Activated CD4-positive, CD25-positive, alpha-beta regulatory T cell treated with anti-CD3 and anti-CD28 coated beads, Interleukin-2, amount 50 U/mL, for 16 hours (primary cell): ENCODE results near the gene LPP.

Experiments
- DNase-seq: peaks from one replicate; pipeline ENCODE4 v3.0.0-alpha.2; 2020; ENCODE audit warnings: low read depth, low spot score

The LPP gene

DNA sequence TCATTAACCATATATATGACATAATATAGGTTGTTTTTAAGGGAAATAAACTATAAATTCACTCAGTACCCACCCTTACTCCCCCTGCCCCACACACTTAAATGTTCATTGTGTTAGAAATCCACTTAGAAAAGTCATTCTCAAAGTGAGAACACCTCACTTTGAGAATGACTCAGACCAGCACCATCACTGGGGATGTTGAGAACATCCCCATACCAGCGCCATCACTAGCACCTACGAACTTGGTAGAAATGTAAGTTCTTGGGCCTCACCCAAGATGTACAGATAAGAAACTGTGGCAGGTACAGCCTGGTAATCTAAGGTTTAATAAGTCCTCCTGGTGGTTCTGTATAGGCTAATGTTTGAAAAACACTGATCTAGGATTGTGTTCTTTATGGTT, 362.6 kb downstream of the LPP start:
- DNase-seq = no peak

DNA sequence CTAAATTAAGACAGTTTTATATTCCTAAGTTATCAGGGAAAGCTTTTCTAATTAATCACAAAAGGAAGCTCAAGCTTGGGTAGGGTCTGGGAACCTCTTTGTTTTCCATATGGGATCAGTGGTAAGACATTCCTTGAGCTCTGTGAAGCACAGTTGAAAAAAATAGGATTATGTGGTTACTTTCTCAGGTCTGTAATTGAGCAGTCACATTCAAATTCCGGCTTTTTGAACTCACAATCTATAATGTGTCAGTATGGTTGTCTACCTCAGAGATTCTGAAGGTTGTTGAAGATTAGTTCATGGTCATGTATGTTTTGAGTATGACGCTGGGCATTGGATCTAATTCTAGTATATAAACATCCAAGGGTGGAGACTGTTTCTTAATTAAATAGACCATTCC, 364.5 kb downstream of the LPP start:
- no peak for DNase-seq

DNA sequence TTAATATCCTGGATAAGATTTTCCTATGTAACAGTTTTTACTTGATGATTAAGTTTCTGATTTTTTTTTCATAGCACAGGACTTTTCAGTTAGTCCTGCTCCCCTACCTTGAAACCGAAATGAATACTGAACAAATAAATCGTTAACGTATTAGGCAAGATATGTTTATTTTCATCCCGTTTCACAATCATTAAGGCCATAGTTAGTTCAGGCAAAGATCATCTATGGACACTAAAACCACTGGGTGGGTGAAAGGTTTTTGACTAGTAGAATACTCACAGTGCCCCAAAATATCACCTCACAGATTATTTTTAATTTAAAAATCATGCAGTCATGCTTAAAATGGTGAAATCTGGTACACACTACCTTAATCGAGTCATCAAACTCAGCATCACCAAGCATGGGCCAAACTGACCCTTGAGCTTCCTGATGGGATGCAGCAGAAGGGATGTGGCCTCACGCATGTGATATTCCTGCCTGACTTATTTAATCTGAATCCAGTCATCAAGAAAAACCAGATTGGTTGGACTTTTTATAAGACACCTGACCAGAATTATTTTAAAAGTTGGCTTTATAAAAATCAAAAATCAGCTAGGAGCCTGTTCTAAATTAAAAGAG, 365.0 kb downstream of the LPP start:
- no peak for DNase-seq

DNA sequence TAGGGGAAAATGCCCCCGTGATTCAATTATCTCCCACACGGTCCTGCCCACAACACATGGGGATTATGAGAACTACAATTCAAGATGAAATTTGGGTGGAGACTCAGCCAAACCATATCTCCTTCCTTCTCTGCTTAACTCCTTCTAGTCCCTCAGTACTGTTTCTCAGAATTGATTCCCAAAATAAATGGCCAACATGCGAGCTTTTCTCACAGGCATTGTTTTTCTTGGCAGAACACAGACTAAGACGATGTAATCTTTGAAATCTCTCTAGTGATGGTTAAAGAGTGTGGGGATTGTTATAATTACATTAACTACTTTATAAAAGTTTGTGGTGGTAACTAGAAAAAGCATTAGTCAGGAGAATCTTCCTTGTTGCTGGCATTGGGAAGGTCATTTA, 366.5 kb downstream of the LPP start:
- no peak for DNase-seq

DNA sequence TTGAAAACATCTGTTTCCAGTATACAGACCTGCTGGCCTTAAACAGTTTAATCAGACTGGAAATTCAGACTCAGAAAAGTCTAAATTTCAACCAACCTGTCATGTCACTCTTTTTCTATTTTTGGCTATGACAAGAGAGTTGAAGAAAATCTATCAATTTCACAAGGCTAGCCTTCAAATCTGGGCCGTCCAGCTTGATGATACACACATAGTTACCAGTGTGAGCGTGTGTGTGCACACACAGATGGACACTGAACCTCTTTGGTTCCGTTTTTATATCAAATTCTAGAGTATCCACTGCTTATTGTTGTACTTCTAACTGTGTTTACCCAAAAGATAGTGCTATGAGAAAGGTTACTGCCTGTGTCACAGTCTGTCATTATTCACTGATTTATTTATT, 368.2 kb downstream of the LPP start:
- DNase-seq = no peak

DNA sequence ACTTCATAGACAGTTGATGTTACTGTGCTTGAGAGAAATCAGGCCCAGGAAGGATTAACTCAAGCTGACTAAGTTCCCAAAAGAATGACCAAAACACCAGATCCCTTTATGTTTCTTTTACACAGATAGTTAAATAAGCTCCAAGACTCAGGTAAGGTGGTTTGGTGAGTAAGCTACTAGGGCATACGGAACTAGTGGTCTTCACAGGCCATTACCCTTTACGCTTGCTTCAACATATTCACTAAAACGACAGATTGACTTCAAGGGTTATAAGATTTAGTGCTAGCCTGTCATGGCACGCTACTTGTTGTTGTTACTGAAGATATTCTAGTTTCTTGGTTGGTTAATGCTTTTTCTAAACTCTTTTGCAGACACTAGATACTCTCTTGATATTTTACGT, 369.3 kb downstream of the LPP start:
- no peak for DNase-seq

DNA sequence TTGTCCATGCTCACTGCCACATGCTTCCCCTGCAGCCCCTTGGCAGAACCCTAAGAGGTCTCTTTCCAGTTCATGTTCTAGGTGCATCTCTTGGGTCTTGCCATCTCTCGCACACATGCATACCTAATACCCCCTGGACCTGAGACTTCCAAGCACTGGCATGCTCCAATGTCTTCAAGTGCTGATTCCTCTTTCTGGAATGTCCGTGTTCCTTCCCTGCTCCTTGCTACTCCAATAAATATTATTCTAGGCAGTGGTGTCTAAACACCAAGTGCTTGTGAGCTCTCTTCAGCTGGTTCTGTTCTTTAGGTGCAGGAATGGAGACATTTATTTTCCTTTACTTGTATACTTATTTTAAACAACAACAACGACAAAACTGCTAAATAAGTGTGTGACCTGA, 370.1 kb downstream of the LPP start:
- DNase-seq = no peak

DNA sequence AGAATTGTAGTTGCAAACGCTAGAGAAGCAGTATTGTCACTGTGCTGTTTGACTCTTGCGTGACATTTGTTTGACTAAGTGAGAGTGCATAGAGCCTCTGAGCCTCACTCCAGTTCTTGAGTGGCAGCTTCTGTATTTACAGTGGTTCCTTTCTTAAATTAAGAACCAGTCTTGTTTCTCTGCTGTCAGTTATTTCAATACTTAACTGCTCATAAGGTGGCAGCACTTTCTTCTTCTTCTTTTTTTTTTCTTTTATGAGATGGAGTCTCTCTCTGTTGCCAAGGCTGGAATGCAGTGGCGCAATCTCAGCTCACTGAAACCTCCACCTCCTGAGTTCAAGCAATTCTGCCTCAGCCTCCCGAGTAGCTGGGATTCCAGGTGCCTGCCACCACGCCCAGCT, 372.1 kb downstream of the LPP start:
- no peak for DNase-seq

DNA sequence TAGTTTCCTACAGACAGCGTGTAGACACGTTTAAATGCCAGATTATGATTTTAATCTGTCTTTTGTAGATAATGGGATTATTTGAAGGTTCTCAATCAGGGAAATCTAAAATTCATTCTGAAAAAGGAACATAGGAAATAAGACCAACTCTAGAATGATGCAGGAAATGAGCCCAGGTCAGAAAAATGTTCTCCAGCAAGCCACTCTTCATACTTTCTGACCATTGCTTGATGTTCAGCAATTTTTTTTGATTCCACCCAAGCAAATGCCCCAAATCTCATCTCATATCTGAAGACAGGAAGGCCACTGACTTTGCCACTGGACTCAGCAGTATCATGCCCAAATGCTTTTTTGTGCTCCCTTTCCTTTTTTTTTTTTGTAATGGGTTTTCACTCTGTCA, 373.4 kb downstream of the LPP start:
- no peak for DNase-seq

DNA sequence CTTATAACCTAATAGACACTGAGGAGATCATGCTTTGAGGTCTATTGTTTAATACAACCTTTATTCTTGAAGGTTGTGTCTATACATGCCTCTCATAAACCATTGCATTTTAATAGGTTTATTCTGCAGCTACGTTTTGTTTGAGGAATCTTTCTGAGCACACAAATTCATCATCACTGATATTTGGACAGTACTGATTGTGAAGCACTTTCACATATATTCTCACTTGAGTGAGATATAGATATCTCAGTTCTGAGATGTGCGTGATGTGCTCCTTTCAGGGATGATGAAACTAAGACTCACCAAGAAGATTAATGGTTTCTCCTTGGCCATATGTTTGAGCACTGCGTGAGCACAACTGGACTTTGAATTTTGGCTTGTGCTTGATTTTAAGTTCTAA, 374.4 kb downstream of the LPP start:
- no peak for DNase-seq

DNA sequence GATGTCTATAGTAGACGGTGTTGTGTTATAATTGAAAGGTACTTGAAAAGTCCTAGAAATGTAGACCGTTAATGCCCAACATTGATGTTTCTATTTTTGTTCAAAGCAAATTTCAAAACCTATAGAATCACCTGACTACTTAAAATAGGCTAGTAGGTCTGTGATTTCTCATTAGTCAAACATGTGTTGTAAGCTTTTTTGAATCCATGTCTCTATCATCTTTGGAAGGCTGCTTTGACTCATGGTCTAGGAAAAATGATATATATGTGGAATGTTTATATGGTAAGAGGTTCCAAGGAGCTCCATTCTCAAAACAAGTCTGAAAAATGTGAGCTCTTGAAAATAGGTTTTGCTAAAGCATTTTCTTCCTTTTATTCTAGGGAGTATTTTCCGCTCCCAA, 375.3 kb downstream of the LPP start:
- no peak for DNase-seq

DNA sequence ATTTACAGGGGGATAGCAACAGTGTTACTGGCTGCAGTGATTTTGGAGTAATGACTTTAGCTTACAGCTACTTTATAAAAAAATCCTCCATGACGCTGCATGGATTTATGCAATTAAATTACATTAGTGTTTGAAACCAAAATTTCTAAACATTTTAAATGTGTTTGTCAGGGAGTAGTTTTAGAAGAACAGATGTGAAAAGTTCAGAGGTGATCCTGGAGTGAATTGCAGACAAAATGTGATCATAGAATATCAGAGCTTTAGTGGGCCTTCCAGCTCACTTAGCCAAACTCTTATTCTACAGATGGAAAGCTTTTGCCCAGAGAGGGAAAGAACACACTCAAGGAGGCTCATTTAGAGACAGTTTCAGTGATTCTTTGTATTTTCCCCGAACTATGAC, 376.3 kb downstream of the LPP start:
- no peak for DNase-seq

DNA sequence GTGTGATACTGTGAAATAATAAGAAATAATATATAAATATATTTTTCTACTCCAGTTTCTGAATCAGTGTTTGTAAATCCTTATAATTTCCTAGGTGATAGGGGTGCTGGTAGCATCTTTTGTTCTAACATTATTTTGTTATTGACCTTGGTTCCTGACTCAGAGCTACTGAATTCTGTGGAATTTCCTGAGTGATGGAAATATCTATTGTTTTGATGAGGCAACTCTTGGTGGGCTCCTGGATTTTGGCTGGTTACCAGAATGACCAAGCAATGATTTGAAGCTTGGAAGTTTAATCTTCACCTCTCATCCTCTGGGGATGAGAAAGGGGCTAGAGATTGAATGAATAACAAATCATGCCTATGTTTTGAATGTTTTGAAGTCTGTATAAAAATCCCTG, 377.3 kb downstream of the LPP start:
- DNase-seq = no peak

DNA sequence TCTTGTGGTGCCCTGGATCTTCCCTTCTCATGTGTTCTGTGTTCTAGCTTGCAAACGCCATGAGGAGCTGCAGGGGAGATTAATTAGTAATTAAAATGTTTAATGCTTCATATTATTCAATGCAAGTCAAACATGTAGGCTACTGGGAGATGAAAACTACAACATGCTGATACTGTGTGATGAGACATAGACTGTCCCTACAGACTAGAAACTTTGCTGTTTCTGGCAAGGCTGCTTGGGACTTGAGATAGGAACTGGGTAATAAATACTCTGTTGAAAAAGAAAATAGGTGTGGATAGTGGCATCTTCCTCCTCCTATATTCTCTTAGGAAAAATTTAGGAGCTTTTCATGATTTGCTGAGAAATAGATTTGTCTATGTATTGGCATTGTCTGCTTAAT, 379.2 kb downstream of the LPP start:
- DNase-seq = no peak

DNA sequence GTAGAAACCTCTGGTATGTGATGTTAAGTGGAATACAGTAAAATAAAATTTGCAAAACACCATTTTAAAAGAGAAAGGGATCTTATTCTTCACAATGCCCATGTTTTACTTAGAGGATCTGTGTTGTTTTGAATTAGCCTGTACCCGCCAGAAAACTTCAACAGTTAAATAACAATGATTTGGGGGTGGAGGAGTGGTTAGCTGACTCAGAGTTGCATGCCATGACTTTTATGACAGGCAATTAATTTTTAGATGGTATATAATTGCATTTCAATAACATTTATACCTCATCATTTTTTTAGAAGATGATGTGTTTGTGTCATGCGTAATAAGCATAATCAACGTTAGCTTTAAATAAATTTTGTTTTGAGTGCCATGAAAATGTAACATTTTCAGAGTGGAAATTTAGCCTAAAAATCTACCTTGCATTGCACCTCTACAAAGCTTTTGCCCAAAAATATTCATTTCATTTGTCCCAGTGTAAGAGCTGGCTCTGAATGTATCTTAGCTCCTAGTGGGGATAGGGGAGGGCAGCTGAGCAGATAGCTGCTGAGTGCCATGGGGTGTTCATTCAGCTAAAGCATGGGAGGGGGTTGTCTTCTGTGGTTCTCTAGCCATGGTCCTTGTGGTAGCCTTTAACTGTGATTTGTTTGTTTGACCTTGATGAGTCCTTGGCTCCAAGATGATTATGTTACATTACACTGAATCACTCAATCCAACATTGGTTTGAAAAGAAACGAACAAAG, 379.8 kb downstream of the LPP start:
- no peak for DNase-seq

DNA sequence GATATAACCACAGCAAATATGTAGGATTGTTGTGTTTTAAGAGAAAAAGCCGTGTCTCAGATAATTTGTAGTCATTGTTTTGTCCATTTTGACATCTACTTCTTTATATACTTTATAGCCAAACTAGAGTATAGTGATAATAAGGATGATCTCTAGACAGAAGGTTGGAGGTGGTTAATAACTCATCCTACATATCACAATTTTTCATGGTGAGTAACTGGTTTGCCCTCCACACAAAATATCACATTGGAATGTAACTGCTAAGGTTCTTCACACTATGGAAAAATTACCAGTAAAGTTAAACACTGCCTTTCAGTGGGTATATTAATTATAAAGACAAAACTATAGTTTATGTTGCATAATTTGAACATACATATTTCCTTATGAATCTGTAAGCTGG, 380.7 kb downstream of the LPP start:
- DNase-seq = no peak

DNA sequence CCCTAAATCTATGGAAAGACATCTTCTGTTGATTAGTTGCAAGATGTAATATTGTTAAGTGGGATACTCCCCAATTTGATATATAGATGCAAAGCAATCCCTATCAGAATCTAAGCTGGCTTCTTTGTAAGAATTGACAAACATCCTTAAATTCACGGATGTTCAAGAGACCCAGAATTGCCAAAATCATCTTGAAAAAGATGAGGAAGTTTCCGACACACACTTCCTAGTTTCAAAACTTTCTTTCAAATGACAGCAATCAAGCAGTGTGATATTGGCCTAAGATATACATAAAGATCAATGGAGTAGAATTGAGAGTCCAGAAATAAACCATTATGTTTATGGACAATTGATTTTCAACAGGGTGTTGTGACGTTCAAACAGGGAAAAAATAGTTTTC, 383.6 kb downstream of the LPP start:
- no peak for DNase-seq

DNA sequence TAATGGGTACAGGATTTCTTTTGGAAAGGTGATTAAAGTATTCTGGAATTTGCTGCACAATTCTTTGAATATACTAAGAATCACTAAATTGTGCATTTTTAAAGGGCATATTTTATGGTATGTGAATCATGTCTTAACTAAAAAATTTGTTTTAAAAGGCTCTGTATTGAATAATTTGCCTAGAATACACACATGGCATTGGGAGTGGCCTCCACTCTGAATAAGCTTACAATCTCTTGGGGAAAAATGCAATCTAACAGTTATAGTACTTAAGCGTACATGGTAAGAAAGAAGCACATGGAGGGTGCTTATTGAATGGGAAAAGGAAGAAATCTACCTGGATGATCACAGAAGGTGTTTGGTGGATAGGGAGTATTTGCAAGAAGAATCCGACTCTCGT, 385.1 kb downstream of the LPP start:
- DNase-seq = no peak

DNA sequence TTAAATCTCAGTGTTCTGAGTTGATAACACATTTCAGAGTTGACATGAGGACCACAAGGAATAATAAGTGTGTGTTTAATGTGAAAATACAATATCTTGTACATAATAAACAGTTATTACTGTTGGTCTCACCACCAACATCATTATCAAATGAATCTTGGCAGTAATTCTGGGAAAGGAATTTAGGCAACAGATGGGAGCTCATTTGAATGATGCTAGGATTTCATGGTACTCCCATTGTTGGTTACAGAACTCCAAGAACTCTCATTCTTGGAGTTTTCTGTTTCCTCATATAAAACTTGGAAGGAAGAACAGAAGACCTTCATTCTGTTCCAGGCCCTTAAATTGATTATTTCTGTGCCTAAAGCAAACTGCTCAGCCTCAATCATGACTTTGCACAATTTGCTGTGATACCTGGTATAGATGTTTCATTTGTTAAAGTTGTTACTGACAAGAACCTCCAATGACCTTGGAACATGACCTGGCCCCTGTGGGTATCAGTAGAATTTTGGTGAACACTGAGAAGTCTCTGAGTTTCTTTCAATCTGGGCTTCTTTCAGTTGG, 385.8 kb downstream of the LPP start:
- DNase-seq = no peak

DNA sequence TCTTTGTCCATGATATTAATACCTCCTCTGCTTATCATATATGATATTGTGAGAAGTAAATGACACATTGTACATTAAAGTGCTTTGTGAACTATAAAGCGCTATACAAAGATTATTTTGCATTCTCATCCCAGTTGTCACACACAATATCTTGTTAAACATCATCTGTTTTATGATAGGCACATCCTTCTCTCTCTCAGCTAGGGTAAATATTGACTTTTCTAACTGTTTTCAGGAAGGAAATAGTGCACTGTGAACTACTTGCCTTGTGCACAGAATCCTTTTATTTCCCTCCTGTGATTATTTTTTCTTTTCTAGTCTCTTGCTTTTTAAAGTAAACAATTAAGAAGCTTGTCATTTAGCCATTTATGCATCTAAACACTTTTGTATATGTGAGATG, 388.2 kb downstream of the LPP start:
- no peak for DNase-seq

DNA sequence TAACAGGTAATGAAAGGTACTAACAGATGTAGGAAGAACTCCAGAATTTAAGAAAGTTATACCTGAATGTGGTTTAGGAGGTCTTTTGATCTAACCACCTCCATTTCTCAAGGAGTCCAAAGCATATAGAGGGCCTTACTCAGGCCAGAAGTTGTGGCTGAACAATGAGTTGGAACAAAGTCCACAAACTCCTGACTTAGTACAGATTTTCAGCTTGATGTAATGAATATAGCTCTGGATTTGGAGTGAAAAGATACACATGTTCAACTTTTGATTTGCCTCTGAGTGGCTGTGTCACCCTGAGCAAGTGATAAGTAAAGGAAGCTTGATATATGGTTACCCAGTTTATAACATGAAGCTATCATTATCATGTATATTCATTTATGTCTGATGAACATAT, 390.1 kb downstream of the LPP start:
- no peak for DNase-seq

DNA sequence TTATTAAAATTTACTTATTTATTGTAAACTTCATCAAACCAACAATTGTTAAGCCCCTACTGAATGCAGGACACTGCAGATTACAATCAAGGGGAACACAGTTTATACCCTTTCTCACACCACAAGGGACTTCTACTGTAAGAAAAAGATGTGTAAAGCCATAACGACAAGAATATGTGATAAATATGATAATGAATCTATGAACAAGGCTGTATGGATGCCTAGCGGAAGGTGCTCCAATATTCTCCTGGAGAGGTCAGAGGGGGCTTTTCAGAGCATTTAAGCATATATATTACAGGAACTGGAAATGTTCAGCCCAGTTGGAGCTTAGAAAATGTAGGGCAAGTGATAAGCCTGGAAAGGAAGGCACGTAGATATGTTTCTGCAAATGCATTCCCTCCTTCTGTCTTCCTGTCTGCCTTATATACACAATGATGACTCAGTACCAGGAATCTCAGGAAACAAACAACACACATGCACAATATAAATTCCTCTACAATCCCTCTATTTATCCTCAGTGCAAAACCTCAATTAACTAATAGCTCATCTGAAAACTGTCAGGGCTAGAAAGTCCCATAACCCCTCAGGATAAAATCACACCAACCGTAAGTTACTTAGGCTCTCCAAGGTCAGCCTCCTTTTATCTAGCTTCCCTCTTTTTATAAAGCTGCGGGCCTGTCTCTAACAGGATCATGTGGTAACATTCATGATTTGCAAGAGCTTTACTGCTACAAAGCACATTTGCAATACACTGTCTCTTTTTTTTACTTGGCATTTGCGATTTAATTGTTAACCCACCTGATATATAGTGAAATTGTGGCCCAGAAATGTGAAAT, 393.1 kb downstream of the LPP start:
- DNase-seq = no peak

DNA sequence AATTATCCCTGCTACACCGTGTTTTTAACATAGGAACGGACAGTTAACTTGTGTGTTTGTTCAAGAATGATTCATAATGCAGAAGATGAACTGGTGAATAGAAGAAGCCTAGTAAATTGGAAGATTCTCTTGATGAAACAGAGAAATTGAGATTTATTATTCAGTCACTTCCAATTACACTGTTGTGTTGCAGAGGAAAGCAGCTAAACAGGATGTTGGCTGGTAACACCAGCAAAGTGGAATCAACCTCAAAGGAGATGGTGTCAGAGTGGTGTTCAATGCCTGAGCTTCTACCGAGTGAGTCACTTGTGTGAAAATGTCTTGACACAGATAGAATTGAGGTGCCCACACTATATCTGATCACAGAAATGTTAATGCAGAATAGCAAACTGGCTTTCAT, 399.6 kb downstream of the LPP start:
- no peak for DNase-seq
